Measurements from ENCODE around the gene NDST3. TPM values are rescaled to one million over a fixed set of nuclear protein-coding genes. Genes with fewer than 3 reads are reported as not detected.

NDST3 gene
- total and polyA plus RNA-seq, 4 donors, result 0.36 to 2.8 (median 1.4) TPM

GRCh38 chr4:118035309-118035708 is 1.0 kb downstream of the NDST3 start:
- Histone ChIP-seq H3K27me3 (ENCODE audit: control insufficient read depth in 4 of 4, insufficient read depth in 4 of 4, low read length in 3 of 4) (peaks cover 0 to 3% (median 1%) of the 10 kb centered on the region in 4 donors), H3K36me3 (ENCODE audit: control insufficient read depth in 4 of 4, insufficient read depth in 3 of 4, low read depth in 1 of 4, low read length in 3 of 4) (no peaks in the 10 kb centered on the region), H3K4me1 (ENCODE audit: control insufficient read depth in 4 of 4, insufficient read depth in 4 of 4, low read length in 3 of 4) (peaks cover 0 to 12% (median 9%) of the 10 kb centered on the region in 4 donors), H3K27ac (ENCODE audit: low read depth in 1 of 2, low read length in 2 of 2) (no peak overlapping the region), H3K9ac (ENCODE audit: low read depth in 1 of 2, low read length in 2 of 2) (no peak overlapping the region), H3K4me3 (ENCODE audit: low read depth in 1 of 3, low read length in 3 of 3) (no peak overlapping the region), H3K9me3 (ENCODE audit: control insufficient read depth in 4 of 4, low read length in 3 of 4) (no peaks in the 10 kb centered on the region)
- no peak for TF ChIP-seq SP1 (IDR thresholded peaks at IDR 0.05)
- no peak for TF ChIP-seq YY1 (IDR thresholded peaks at IDR 0.05)
- no peak for DNase-seq (ENCODE audit: low spot score)
- WGBS, result 91% methylated on average over 1 of the region's 1 CpG

- DNase-seq (ENCODE audit: low spot score), result no peak
- WGBS, result 70% methylated on average over 2 of the region's 2 CpGs
- no peaks in the 10 kb centered on the region for H3K36me3 ChIP-seq (ENCODE audit: control insufficient read depth in 4 of 4, insufficient read depth in 3 of 4, low read depth in 1 of 4, low read length in 3 of 4)
- H3K9me3 ChIP-seq (ENCODE audit: control insufficient read depth in 4 of 4, low read length in 3 of 4), result no peaks in the 10 kb centered on the region
- no peak overlapping the region for H3K9ac ChIP-seq (ENCODE audit: low read depth in 1 of 2, low read length in 2 of 2)
- H3K27me3 ChIP-seq (ENCODE audit: control insufficient read depth in 4 of 4, insufficient read depth in 4 of 4, low read length in 3 of 4), result peaks cover 0 to 2% (median 0%) of the 10 kb centered on the region in 4 donors
- H3K4me1 ChIP-seq (ENCODE audit: control insufficient read depth in 4 of 4, insufficient read depth in 4 of 4, low read length in 3 of 4), result peaks cover 0 to 12% (median 9%) of the 10 kb centered on the region in 4 donors
- H3K4me3 ChIP-seq (ENCODE audit: low read depth in 1 of 3, low read length in 3 of 3), result no peak overlapping the region
- H3K27ac ChIP-seq (ENCODE audit: low read depth in 1 of 2, low read length in 2 of 2), result no peak overlapping the region
- TF ChIP-seq GABPA (IDR thresholded peaks at IDR 0.05 in 1 of 2, conservative IDR thresholded peaks at IDR 0.05 in 1 of 2) (no peak), TAF1 (conservative IDR thresholded peaks at IDR 0.05) (no peak), SP1 (IDR thresholded peaks at IDR 0.05) (no peak), RXRA (IDR thresholded peaks at IDR 0.05) (no peak)
Observed at GRCh38 chr4:118036336-118036735, 2.0 kb downstream of the NDST3 start.

- WGBS, result 97% methylated on average over 1 of the region's 1 CpG
Observed at GRCh38 chr4:118037955-118038354, 3.7 kb downstream of the NDST3 start.

More at GRCh38 chr4:118037955-118038354, 3.7 kb downstream of the NDST3 start:
- no peak overlapping the region for H3K9ac ChIP-seq (ENCODE audit: low read depth in 1 of 2, low read length in 2 of 2)
- H3K36me3 ChIP-seq (ENCODE audit: control insufficient read depth in 4 of 4, insufficient read depth in 3 of 4, low read depth in 1 of 4, low read length in 3 of 4), result no peaks in the 10 kb centered on the region
- no peak overlapping the region for H3K4me3 ChIP-seq (ENCODE audit: low read depth in 1 of 3, low read length in 3 of 3)
- no peaks in the 10 kb centered on the region for H3K9me3 ChIP-seq (ENCODE audit: control insufficient read depth in 4 of 4, low read length in 3 of 4)
- H3K4me1 ChIP-seq (ENCODE audit: control insufficient read depth in 4 of 4, insufficient read depth in 4 of 4, low read length in 3 of 4), result peaks cover 0 to 11% (median 9%) of the 10 kb centered on the region in 4 donors
- peaks cover 0 to 2% (median 0%) of the 10 kb centered on the region in 4 donors for H3K27me3 ChIP-seq (ENCODE audit: control insufficient read depth in 4 of 4, insufficient read depth in 4 of 4, low read length in 3 of 4)
- no peak overlapping the region for H3K27ac ChIP-seq (ENCODE audit: low read depth in 1 of 2, low read length in 2 of 2)
- no peak for TF ChIP-seq FOXA2 (IDR thresholded peaks at IDR 0.05)
- TF ChIP-seq, protein P1, sequence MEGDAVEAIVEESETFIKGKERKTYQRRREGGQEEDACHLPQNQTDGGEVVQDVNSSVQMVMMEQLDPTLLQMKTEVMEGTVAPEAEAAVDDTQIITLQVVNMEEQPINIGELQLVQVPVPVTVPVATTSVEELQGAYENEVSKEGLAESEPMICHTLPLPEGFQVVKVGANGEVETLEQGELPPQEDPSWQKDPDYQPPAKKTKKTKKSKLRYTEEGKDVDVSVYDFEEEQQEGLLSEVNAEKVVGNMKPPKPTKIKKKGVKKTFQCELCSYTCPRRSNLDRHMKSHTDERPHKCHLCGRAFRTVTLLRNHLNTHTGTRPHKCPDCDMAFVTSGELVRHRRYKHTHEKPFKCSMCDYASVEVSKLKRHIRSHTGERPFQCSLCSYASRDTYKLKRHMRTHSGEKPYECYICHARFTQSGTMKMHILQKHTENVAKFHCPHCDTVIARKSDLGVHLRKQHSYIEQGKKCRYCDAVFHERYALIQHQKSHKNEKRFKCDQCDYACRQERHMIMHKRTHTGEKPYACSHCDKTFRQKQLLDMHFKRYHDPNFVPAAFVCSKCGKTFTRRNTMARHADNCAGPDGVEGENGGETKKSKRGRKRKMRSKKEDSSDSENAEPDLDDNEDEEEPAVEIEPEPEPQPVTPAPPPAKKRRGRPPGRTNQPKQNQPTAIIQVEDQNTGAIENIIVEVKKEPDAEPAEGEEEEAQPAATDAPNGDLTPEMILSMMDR (IDR thresholded peaks at IDR 0.05; ENCODE audit: low read depth, low read length, missing input control), result no peak
- TF ChIP-seq NR2F2 (IDR thresholded peaks at IDR 0.05), result no peak
- TF ChIP-seq REST (IDR thresholded peaks at IDR 0.05), result no peak
- no peak for TF ChIP-seq GABPA (IDR thresholded peaks at IDR 0.05 in 1 of 2, conservative IDR thresholded peaks at IDR 0.05 in 1 of 2)
- TF ChIP-seq JUND (IDR thresholded peaks at IDR 0.05), result no peak
- TF ChIP-seq FOXA1 (IDR thresholded peaks at IDR 0.05), result no peak
- DNase-seq (ENCODE audit: low spot score), result no peak

Measured in liver (tissue), 9 donors.